ENCODE measurements around the gene STPG3. TPM values are rescaled to one million over a fixed set of nuclear protein-coding genes. Genes with fewer than 3 reads are reported as not detected.

The STPG3 gene
- total and polyA plus RNA-seq, 2 of the 13 experiments (the other 11 are each of a cell fraction or from before 2014, with no cell fraction given) = not detected

- TF ChIP-seq ZNF503 (CRISPR knock-in tag; IDR thresholded peaks at IDR 0.05) (no peak), KMT2A (CRISPR knock-in tag; IDR thresholded peaks at IDR 0.05) (no peak), TCF7L2 (IDR thresholded peaks at IDR 0.05; ENCODE audit: low read depth, low read length) (no peak), ZNF644 (CRISPR knock-in tag; IDR thresholded peaks at IDR 0.05; ENCODE audit: low read depth) (no peak), ZNF143 (CRISPR knock-in tag; IDR thresholded peaks at IDR 0.05) (peak; percentile 86), ZC3H13 (CRISPR knock-in tag; IDR thresholded peaks at IDR 0.05) (peak; percentile 18), ZBTB7B (CRISPR knock-in tag; IDR thresholded peaks at IDR 0.05) (0 out of 2 replicates have a peak, but pooled peaks have one; percentile 14), REXO4 (CRISPR knock-in tag; IDR thresholded peaks at IDR 0.05; ENCODE audit: borderline replicate concordance) (no peak), ZNF713 (CRISPR knock-in tag; IDR thresholded peaks at IDR 0.05) (no peak), ZNF224 (CRISPR knock-in tag; IDR thresholded peaks at IDR 0.05) (no peak), ZFP36L1 (CRISPR knock-in tag; IDR thresholded peaks at IDR 0.05) (no peak), SIX4 (CRISPR knock-in tag; IDR thresholded peaks at IDR 0.05) (no peak), TCF12 (IDR thresholded peaks at IDR 0.05) (no peak), TCF12 (CRISPR knock-in tag; IDR thresholded peaks at IDR 0.05) (no peak), RXRB (CRISPR knock-in tag; IDR thresholded peaks at IDR 0.05; ENCODE audit: borderline replicate concordance) (peak; percentile 15; the same call in 1 of the 2 replicates), ZNF230 (CRISPR knock-in tag; IDR thresholded peaks at IDR 0.05) (no peak; the same call in 1 of the 2 replicates), GPN1 (CRISPR knock-in tag; IDR thresholded peaks at IDR 0.05; ENCODE audit: borderline replicate concordance) (no peak), PAWR (CRISPR knock-in tag; IDR thresholded peaks at IDR 0.05; ENCODE audit: borderline replicate concordance) (no peak), MTF2 (CRISPR knock-in tag; IDR thresholded peaks at IDR 0.05; ENCODE audit: borderline replicate concordance) (no peak), SP4 (CRISPR knock-in tag; IDR thresholded peaks at IDR 0.05) (peak; percentile 72)
- TF ChIP-seq, protein P1, sequence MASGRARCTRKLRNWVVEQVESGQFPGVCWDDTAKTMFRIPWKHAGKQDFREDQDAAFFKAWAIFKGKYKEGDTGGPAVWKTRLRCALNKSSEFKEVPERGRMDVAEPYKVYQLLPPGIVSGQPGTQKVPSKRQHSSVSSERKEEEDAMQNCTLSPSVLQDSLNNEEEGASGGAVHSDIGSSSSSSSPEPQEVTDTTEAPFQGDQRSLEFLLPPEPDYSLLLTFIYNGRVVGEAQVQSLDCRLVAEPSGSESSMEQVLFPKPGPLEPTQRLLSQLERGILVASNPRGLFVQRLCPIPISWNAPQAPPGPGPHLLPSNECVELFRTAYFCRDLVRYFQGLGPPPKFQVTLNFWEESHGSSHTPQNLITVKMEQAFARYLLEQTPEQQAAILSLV (CRISPR knock-in tag; IDR thresholded peaks at IDR 0.05; ENCODE audit: borderline replicate concordance) = peak; percentile 83; the same call in 1 of the 2 replicates
- TF ChIP-seq, protein P2, sequence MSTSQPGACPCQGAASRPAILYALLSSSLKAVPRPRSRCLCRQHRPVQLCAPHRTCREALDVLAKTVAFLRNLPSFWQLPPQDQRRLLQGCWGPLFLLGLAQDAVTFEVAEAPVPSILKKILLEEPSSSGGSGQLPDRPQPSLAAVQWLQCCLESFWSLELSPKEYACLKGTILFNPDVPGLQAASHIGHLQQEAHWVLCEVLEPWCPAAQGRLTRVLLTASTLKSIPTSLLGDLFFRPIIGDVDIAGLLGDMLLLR (CRISPR knock-in tag; IDR thresholded peaks at IDR 0.05) = peak; percentile 51; the same call in 1 of the 2 replicates
- TF ChIP-seq, protein P3, sequence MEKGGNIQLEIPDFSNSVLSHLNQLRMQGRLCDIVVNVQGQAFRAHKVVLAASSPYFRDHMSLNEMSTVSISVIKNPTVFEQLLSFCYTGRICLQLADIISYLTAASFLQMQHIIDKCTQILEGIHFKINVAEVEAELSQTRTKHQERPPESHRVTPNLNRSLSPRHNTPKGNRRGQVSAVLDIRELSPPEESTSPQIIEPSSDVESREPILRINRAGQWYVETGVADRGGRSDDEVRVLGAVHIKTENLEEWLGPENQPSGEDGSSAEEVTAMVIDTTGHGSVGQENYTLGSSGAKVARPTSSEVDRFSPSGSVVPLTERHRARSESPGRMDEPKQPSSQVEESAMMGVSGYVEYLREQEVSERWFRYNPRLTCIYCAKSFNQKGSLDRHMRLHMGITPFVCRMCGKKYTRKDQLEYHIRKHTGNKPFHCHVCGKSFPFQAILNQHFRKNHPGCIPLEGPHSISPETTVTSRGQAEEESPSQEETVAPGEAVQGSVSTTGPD (CRISPR knock-in tag; IDR thresholded peaks at IDR 0.05) = no peak
These were observed 27.8 kb upstream of the STPG3 start (continued) for GRCh38 chr9:137223078-137223970.

Measured in HepG2 (cell line).